SK-N-SH (cell line): ENCODE measurements around the gene ATCAY. TPM values are rescaled to one million over a fixed set of nuclear protein-coding genes. Genes with fewer than 3 reads are reported as not detected.

ENCODE experiments used
- MEF2A ChIP-seq: IDR thresholded peaks from 2 replicates; pipeline ENCODE4 v1.4.0; 2012; ENCODE audit warnings: low read depth, borderline replicate concordance
- polyA plus RNA-seq, 3 experiments: library from polyadenylated mRNA; depleted of rRNA; stranded (reverse); fragments of >200 nt; gene quantifications; 2 replicates each; pipeline ENCODE4 v1.2.3, GENCODE V29; 2012
- small RNA-seq, 7 experiments: library from RNA; depleted of rRNA; stranded (forward); fragments of <200 nt; gene quantifications; one replicate each; pipeline ENCODE3, GENCODE V24; 2012

ATCAY gene
- polyA plus RNA-seq, 1 of the 3 experiments (the other 2 are of a cell fraction) = 0.84 TPM

DNA sequence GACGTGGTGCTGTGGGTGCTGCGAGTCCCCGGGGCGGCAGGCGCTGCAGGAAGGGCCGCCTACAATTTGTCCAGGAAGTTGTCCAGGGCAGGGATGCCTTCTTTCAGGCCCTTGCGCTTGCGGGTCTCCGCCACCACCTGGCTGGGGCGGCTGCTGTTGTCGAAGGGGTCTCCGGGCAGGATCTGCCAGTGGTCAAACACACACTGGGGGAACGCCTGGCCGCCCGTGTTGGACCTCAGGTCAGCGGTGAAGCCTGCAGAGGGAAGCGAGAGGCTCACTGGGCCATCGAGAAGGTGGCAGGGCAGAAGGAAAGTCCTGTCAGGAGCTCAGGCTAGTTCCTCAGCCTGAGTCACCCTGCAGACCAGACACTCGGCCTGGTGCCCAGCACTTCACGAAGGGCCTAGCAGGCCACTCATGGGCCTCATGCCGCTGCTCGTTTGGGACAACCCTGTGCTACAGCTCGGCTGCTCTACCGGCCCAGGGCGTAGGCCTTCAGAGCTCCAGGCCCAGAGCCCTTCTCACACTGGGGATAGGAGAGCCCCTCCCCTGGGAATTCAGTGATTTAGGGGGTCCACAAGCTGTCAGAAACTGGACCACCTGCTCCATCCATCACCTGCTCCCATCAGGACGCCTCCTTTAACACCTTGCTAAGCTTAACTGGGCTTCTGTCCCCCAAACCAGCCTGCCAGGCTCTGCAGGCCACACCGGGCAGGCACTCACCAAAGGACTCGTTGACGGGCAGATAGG, 96.2 kb downstream of the ATCAY start (continued):
- TF ChIP-seq MEF2A = no peak

Small RNA genes lying within 50 kb of the gene (small RNA-seq; reads per million reads assigned to genes)
- 0 reads per million in 7 experiments for gene RN7SL202P

Other genes with a start within 250 kb of the ATCAY start
- gene PIP5K1C, start 180.2 kb upstream of the ATCAY start, polyA plus RNA-seq (2012; rRNA removed) = 6.9 and 12.3 TPM in 2 replicates
- 0.24 and 0.36 TPM in 2 replicates for gene TJP3, start 172.3 kb upstream of the ATCAY start, polyA plus RNA-seq (2012; rRNA removed)
- 10.6 and 13.0 TPM in 2 replicates for gene APBA3, start 119.0 kb upstream of the ATCAY start, polyA plus RNA-seq (2012; rRNA removed)
- gene MRPL54, start 118.0 kb upstream of the ATCAY start, polyA plus RNA-seq (2012; rRNA removed) = 103 and 125 TPM in 2 replicates
- gene RAX2, start 108.5 kb upstream of the ATCAY start, polyA plus RNA-seq (2012; rRNA removed) = not detected in 2 replicates
- not detected in 2 replicates for gene MATK, start 94.3 kb upstream of the ATCAY start, polyA plus RNA-seq (2012; rRNA removed)
- 0.18 and 0.44 TPM in 2 replicates for gene ZFR2, start 11.6 kb upstream of the ATCAY start, polyA plus RNA-seq (2012; rRNA removed)
- gene NMRK2, start 52.4 kb downstream of the ATCAY start, polyA plus RNA-seq (2012; rRNA removed) = not detected in 2 replicates
- 118 and 142 TPM in 2 replicates for gene DAPK3, start 90.4 kb downstream of the ATCAY start, polyA plus RNA-seq (2012; rRNA removed)
- gene EEF2, start 104.8 kb downstream of the ATCAY start, polyA plus RNA-seq (2012; rRNA removed) = 1,295 and 1,553 TPM in 2 replicates
- 7.7 and 14.1 TPM in 2 replicates for gene PIAS4, start 127.1 kb downstream of the ATCAY start, polyA plus RNA-seq (2012; rRNA removed)
- 5.6 and 7.4 TPM in 2 replicates for gene ZBTB7A, start 186.2 kb downstream of the ATCAY start, polyA plus RNA-seq (2012; rRNA removed)
- 67.2 and 114 TPM in 2 replicates for gene MAP2K2, start 243.4 kb downstream of the ATCAY start, polyA plus RNA-seq (2012; rRNA removed)